ENCODE results near the gene MYO16.

- TF ChIP-seq CTCF (IDR thresholded peaks at IDR 0.05; ENCODE audit: poor library complexity, severe bottlenecking) (no peak), SMC3 (conservative IDR thresholded peaks at IDR 0.05; ENCODE audit: poor library complexity) (no peak), RAD21 (conservative IDR thresholded peaks at IDR 0.05) (no peak), EP300 (conservative IDR thresholded peaks at IDR 0.05; ENCODE audit: poor library complexity, severe bottlenecking) (no peak), POLR2AphosphoS5 (IDR thresholded peaks at IDR 0.05) (no peak), EZH2 (IDR thresholded peaks at IDR 0.05; ENCODE audit: borderline replicate concordance, insufficient read depth, low read length, poor library complexity, severe bottlenecking) (no peak), TAF1 (IDR thresholded peaks at IDR 0.05; ENCODE audit: low read depth) (no peak), REST (IDR thresholded peaks at IDR 0.05; ENCODE audit: borderline replicate concordance) (no peak)
Measured at GRCh38 chr13:108769213-108770070, 140.0 kb downstream of the MYO16 start.

All from neural cell (in vitro differentiated cells).